GM12864 (cell line): Measurements from ENCODE around the gene TTC24.

Experiments
- DNase-seq: peaks from one replicate; pipeline ENCODE4 v3.0.0-alpha.2; 2011; ENCODE audit warnings: low read depth
- H3K4me3 ChIP-seq: 2 replicates; pipeline ENCODE4 v1.5.1; 2011; ENCODE audit warnings: mild to moderate bottlenecking, low read depth, low read length, control low read depth
- CTCF ChIP-seq: IDR thresholded peaks from 2 replicates; pipeline ENCODE4 v1.5.1; 2011; ENCODE audit warnings: low read depth, mild to moderate bottlenecking, moderate library complexity, low read length, control low read depth, inconsistent platforms; ENCODE audit errors: missing control alignments

Gene TTC24

GRCh38 chr1:156591432-156592157, 12.1 kb downstream of the TTC24 start, which contains the start of gene NAXE:
Gene NAXE (plus strand): TSS chr1:156591776. CDS start chr1:156591805, 29 bp downstream.
- H3K4me3 ChIP-seq: peak within 1 kb of the TSS; percentile 77
- no peak for DNase-seq
- no peak for TF ChIP-seq CTCF

GRCh38 chr1:156592158-156592909, 12.8 kb downstream of the TTC24 start:
- no peak for DNase-seq
- TF ChIP-seq CTCF: no peak

GRCh38 chr1:156592910-156593660, 13.6 kb downstream of the TTC24 start:
- TF ChIP-seq CTCF: no peak
- H3K4me3 ChIP-seq: no peak overlapping the region
- DNase-seq: no peak

More at GRCh38 chr1:156592158-156592909, 12.8 kb downstream of the TTC24 start:
- H3K4me3 ChIP-seq: peak overlapping the region; percentile 77

- no peak for DNase-seq
- no peak for TF ChIP-seq CTCF
These were observed 14.1 kb downstream of the TTC24 start for GRCh38 chr1:156593661-156593989.

GRCh38 chr1:156594190-156594589, 14.7 kb downstream of the TTC24 start:
- no peak overlapping the region for H3K4me3 ChIP-seq
- TF ChIP-seq CTCF: no peak

More at GRCh38 chr1:156593661-156593989, 14.1 kb downstream of the TTC24 start:
- no peak overlapping the region for H3K4me3 ChIP-seq

GRCh38 chr1:156595016-156595415, 15.5 kb downstream of the TTC24 start:
- DNase-seq: no peak
- TF ChIP-seq CTCF: no peak
- no peak overlapping the region for H3K4me3 ChIP-seq

More at GRCh38 chr1:156594190-156594589, 14.7 kb downstream of the TTC24 start:
- no peak for DNase-seq
